Astrocyte (in vitro differentiated cells and primary cell): ENCODE data around the gene CLDN19.

ENCODE experiments used
- EZH2 ChIP-seq: IDR thresholded peaks from 2 replicates; pipeline ENCODE4 v1.6.1; 2012; ENCODE audit warnings: mild to moderate bottlenecking, low read length, inconsistent platforms; ENCODE audit not compliant: insufficient read depth
- TF ChIP-seq, protein P1 (sequence below): IDR thresholded peaks from 2 replicates; pipeline ENCODE4 v1.5.1; 2011; ENCODE audit warnings: low read depth, mild to moderate bottlenecking, inconsistent platforms, low read length, moderate library complexity; ENCODE audit not compliant: insufficient read depth

DNA sequence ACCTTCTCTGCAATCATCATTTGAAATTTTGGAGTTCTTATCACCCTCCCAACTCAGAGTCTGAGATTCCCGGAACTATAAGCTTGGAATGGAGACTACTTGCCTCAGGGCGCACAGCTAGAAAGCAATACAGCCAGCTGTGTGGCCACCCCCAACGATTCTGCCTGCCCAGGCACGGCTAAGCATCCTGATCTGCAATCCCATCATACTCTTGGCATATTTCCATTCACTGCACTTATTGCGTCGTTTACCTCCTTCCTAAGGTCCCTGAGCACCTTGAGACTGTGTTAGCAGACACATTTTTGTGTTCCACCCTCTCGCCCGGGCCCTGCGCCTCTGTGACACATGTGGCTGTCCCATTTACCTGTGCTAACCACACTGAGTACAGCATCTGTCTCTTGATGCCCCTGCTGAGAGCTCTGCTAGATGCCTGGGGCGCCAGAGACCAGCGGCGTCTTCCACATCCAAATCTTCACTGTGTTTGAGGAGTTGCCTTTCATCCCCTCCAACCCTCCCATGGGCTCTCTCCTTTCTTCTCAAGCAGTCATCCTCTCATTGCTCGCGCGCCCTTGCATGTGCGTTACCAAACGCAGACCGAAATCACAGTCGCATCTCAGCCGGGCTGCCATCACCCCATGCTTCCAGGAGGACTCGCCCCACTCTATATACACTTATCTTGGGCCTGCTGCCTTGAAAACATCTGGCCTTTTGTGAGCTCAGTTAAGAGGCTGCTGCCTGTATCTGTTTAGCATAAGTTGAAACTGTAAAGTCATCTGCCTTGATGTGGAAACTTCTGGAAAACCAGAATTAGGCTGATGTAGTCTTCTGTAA, 3.5 kb upstream of the CLDN19 start:
- TF ChIP-seq, protein P1, sequence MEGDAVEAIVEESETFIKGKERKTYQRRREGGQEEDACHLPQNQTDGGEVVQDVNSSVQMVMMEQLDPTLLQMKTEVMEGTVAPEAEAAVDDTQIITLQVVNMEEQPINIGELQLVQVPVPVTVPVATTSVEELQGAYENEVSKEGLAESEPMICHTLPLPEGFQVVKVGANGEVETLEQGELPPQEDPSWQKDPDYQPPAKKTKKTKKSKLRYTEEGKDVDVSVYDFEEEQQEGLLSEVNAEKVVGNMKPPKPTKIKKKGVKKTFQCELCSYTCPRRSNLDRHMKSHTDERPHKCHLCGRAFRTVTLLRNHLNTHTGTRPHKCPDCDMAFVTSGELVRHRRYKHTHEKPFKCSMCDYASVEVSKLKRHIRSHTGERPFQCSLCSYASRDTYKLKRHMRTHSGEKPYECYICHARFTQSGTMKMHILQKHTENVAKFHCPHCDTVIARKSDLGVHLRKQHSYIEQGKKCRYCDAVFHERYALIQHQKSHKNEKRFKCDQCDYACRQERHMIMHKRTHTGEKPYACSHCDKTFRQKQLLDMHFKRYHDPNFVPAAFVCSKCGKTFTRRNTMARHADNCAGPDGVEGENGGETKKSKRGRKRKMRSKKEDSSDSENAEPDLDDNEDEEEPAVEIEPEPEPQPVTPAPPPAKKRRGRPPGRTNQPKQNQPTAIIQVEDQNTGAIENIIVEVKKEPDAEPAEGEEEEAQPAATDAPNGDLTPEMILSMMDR = no peak
- no peak for TF ChIP-seq EZH2
